Epithelial cell of prostate (primary cell): Measurements from ENCODE around the gene RTL3.

Experiments used
- DNase-seq: peaks from one replicate; pipeline ENCODE4 v3.0.0-alpha.2; 2011; ENCODE audit warnings: low read depth, low spot score
- H3K27ac ChIP-seq: fragments of 450-650 bp; 2 replicates; pipeline ENCODE4 v1.5.1; 2017; ENCODE audit warnings: mild to moderate bottlenecking

Gene RTL3

DNA sequence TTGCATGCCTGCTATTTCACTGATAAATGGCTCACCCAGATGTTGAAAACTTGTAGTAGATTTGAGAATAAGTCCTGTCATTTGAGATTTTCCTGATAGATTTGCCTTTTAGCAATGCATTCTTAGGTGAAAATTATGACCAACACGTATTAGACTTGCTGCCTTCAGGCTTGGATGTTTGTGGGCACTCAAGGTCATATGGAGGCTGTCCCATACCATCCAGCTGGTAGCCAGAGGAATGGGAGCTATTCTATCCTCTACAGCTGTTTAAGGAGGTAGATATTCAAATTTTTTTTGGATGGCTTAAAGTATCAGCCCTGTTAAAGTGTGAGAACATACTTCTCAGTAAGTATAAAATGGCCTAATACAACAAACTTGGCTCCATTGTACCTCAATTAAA lies 34.7 kb downstream of the RTL3 start:
- no peak for DNase-seq
- H3K27ac ChIP-seq: no peak overlapping the region

DNA sequence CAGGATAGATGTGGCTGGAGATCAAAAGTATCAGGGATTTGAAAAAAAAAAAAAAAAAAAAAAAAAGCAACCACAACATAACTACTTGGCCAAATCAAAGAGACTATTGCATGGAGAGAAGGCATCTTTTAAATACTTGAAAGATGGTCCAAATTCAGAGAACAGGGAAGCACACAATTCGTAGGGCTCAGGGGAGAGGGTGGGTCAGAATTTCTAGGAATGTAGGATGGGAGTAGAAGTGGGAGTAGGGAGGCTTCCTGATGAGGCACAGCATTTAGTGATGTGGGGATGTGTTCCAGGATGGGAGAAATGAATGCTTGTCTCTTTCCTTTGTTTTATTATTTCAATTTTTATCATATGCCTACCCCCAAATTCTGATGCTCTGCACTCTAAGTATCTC lies 36.3 kb downstream of the RTL3 start:
- no peak for DNase-seq
- H3K27ac ChIP-seq: no peak overlapping the region

DNA sequence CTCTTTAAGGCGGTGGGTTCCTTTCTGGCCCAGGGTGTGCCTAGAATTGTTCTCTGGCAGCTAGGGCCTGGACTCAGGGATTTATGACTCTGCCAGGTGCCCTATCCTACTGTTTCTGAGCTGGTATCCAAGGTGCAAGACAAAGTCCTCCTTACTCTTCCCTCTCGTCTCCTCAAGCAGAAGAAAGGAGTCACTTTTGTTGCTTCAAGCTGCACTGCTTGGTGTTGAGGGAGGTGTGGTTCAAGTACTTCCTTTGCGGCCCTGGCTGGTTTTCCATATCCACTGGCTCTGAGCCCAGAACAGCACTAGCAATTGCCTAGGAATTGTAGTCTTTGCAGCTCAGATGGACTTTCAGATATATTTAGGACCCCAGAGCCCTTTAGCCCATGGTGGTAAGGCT lies 39.3 kb downstream of the RTL3 start:
- no peak overlapping the region for H3K27ac ChIP-seq
- no peak for DNase-seq

DNA sequence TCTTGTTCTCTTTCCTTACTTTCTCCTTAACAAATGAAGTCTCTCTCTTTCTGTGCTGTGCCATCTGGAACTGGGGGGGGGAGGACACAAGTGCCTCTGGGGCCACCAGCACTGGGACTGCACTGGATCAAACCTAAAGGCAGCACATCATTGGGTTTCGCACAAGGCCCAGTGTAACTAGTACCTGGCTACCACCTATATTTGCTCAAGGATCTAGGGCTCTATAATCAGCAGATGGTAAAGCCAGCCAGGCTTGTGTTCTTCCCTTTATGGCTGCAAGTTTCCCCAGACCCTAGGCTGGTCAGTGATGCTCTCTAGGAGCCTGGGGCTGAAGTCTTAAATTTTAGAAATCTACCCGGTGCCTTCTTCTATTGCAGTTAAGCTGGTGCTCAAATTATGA lies 40.1 kb downstream of the RTL3 start:
- DNase-seq: no peak
- H3K27ac ChIP-seq: no peak overlapping the region

DNA sequence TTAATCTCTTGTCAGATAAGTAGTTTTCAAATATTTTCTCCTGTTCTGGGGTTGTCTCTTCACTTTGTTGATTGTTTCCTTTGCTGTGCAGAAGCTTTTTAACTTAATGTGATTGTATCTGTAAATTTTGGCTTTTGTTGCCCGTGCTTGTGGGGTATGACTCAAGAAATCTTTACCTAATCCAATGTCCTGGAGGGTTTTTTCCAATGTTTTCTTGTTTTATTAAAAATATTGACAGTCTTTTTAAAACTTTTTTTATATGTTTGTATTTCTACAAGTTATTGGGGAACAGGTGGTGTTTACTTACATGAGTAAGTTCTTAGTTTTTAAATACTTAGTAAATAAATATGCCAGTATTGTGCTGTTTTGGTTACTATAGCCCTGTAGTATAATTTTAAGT lies 44.9 kb downstream of the RTL3 start:
- H3K27ac ChIP-seq: no peak overlapping the region
- no peak for DNase-seq
